DMS53 treated with DMSO at 0.1 percent for 48 hours (cell line): ENCODE results near the gene CCDC8.
"Not testable (repeated sequence)": the region's sequence is repeated elsewhere in the genome, so short reads cannot be mapped to it uniquely, and the experiment has no call there.

Experiments
- DNase-seq: peaks from one replicate; lab custom pipeline; 2025; ENCODE audit not compliant: unreplicated experiment; lab: John Stamatoyannopoulos, UW

Gene CCDC8

DNA sequence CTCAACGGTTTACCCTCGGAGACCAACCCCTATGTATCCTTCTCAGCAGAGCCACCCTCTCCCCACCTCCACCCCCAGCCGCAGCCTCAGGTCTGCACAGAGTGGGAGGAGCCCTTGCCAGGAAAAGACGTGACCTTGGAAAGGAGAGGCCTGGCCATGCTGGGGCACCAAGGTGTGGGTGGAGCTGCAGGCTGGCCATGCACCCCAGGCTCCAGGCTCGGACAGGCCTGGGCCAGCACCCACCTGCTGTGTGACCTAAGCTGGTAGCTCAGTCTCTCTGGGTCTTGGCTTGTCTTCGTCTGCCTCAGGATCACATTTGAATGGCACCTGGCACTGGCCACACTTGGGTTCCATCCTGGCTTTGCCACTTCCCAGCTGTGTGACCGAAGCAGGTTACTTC is 29.5 kb downstream of the CCDC8 start:
- DNase-seq, result no peak

DNA sequence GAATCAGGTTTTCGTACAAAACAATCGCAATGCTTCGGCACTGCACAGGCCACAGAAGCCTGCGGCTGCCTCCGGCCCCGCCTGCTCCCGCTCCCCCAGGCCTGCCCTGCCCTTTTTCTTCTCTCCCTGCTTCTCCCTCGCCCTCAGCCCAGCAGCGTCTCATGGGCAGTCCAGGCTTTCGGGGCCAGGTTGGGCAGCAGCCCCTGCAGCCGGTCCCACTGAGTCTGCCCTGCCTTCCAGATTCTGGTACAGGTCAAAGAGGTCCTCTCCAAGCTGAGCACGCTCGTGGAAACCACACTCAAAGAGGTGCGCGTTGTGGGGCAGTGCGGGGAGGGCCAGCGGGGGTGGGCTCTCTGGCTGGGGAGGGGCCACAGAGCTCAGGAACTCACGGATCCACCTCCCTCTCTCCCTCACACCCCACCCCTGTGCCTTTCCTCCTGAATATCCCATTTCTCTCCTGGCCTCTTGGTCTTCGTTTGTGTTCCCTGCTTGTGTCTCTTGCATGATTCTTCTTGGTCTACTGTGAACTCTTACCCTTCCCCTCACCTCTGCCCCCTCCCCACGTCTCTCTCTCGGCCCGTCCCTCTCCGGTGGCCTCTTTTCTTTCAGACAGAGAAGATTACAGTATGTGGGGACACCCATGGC is 30.1 kb downstream of the CCDC8 start:
- no peak for DNase-seq

DNA sequence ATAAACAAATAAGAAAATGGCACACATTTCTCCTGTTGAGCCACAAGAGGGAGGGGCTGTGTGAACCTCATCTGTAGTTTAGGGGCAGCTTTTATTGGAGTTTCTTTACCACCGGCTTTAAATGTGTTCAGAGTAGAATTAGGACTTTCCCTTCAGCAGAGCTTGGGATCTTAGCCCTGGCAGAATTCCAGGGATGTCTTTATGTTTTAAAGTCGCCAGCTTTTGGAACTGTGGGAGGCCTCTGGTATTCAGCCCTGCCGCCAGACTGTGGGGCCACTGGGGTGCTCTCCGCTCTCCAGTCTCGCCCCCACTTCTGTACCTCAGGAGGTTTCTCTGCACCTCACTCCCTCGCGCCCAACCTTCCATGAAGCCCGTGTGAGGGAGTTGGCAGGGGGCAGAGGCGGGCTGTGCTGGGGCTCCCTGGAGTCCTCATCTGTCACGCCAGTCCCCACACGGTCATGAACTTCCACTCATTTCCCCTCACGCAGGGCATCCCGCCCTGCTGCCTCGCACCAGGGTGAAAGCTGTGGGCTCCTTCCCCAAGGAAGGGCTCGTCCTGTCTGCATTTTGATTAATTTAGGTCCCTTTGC is 31.5 kb downstream of the CCDC8 start:
- DNase-seq, result no peak

DNA sequence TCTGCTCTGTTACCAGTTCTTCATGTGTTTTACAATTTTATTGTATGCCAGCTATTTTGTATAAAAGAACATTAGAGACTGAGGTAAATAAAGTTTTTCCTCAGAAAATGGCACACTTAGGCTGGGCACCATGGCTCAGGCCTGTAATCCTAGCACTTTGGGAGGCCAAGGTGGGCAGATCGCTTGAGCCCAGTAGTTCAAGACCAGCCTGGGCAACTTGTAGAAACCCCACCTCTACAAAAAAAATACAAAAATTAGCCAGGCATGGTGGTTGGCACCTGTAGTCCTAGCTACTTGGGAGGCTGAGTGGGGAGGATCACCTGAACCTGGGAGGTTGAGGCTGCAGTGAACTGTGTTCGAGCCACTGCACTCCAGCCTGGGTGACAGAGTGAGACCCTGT is 32.0 kb downstream of the CCDC8 start:
- DNase-seq, result no peak

DNA sequence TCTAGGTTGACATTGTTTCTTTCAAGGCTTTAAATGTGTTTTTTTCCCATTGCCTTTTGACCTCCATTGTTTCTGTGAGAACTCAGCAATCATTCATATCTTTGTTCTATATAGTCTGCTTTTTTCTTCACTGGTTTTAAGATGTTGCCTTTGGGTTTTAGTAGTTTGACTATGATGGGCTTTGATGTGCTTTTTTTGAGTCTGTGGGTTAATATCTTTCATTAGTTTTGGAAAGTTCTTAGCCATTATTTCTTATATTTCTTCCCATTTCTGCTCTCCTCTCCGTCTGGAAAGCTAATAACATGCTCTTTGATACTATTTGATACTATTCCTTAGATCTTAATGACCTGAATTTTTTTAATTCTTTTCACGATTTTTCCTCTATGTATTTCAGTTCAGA is 32.7 kb downstream of the CCDC8 start:
- DNase-seq, result no peak

DNA sequence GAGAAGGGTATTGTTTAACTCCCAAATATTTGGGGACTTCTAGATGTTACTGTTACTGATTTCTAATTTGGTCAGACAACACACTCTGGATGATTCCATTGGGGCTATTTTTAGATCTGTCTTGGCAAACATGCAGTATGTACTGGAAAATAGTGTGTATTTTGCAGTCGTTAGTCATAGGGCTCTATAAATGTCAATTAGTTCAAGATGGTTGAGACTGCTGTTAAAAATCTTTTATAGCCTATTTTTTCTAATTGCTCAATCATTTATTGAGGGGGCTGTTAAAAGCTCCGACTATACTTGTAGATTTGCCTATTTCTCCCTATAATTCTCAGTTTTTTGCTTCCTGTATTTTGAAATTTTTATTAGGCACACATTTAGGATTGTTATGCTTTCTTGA is 35.1 kb downstream of the CCDC8 start:
- DNase-seq, result no peak

DNA sequence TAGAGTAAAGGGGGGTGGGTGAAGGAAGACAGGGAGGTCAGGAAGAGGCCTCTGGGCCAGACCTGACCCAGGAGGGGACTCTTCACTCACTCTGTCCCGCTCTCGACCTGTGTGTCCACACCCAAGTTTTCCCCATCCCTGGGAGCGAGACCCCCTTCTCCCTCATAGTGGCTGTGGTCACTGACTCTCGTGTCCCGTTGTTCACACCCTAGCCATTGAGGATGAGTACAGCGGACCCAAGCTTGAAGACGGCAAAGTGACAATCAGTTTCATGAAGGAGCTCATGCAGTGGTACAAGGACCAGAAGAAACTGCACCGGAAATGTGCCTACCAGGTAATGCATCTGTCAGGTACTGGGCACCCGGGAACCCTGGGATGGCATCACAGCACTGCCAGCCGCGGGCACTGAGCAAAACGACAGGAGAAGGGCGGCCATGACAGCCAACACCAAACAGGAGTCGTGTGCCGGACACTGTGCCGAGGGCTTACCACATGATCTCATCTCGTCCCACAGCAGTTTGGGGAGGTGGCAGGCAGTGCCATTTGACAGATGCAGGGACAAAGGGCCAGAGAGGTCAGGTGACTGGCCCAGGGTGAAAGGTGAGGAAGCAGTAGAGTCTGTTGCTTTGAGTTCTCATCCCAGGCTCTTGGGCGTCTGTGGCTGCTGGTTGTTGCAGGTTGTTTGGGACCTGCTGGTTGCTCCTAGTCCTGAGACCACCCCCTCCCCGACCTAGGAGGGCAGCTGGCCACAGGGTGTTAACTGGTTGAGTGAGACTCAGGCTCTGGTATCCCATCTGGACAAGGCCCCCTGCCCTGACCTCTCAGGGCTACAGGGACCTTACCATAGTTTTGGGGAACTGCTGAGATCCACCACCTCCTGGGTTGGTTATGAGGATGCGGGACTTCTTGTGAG is 36.9 kb downstream of the CCDC8 start:
- no peak for DNase-seq

DNA sequence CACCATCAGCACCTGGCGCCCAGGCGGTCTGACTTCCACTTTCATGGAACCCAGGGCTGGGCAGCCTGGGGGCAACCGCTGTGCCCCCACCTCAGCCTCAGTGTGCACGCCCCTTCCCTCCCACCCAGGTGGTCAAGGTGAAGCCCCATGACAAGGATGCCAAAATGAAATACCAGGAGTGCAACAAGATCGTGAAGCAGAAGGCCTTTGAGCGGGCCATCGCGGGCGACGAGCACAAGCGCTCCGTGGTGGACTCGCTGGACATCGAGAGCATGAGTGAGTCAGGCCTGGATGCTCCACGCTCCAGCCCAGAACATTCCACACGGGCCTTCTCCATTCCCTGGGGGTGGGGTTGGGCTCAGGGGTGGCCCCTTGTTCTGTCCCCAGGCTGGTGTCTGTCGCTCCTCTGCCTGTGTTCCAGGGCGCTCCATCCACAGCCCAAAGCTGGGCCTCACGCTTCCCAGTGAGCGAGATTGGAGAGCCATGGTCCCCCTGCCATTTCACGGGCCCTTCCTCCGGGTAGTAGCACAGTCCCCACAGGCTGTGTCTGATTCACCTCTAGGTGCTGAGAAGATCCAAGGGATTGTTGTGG is 37.8 kb downstream of the CCDC8 start:
- DNase-seq, result not testable (repeated sequence)

DNA sequence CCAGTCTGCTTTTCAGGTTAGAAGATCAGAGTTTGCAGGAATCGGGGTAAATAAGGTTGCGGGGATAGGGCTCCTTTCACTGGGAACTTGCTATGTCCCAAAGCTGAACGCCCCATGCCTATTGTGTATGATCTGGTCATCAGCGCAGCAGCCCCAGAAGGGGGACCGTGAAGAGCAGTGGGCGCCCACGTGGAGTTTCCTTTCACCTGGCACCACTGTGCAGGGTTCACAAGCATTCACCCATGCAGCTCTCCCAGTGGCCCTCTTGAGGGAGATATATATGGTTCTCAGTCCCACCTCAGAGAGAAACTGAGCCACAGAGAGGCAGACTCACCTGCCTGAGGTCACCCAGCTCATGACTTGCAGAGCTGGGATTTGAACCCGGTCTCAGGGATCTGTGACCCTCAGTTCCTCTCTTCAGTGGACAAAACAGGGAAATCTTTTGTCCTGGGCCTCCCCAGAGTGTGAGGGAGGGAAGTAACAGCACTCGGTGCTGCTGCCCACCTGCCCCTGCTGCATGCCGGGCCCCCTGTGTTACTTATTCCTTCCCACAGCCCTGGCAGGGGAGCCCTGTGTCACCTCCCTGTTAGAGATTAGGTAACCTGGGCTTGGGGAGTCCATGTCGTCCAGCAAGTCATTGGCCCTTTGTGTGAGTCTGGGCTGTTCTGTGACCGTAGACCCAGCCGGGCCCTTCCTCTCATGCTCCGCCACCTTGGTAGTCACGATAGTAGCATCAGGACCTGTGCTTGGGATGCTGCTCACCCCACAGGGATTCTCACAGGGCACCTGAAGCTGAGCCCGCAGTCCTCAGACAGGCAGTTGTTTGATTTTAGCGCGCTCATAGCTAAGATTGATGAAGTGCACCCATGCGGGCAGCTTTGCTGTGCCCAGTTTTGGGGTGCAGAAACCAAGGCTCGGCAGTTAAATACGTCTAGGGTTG is 38.6 kb downstream of the CCDC8 start:
- DNase-seq, result no peak

DNA sequence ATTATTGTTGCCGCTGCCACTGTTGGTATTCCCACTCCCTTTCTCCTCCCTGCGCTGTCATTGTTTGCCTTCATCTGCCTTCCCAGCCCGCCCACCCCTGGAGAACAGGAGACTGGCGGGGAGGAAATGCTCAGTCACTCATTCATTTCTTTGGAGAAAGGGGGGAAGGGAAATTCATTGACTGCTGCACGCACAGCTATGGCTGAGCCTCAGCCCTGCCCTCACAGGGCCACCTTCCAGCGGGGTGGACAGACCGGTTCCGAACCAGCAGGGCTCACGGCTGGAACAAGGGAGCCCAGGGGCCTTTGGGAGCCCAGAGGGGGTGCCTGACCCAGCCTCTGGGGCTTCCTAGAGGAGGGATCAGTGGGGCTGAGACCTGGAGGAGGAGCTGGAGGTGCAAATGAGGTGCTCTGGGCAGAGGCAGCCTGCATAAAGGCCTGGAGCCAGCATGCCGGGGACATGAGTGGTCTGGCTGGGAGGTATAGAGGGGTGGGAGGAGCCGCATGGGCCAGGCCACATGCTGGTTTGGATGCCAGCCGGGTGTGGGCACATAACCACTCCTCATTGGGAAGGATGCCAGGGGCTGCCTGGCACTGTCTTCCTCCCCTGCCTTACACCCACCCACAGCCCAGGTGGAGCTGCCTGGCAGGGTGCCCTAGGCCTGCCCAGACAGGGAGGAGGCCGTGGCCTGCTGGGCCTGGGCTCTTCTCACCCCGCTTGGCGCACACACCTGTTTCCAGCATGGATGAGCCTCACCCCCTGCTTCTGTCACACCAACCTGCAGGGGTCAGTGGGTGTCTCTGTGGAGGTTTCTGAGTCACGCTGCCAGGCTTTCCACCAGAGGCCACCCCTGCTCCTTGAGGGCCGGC is 39.6 kb downstream of the CCDC8 start:
- DNase-seq, result no peak

DNA sequence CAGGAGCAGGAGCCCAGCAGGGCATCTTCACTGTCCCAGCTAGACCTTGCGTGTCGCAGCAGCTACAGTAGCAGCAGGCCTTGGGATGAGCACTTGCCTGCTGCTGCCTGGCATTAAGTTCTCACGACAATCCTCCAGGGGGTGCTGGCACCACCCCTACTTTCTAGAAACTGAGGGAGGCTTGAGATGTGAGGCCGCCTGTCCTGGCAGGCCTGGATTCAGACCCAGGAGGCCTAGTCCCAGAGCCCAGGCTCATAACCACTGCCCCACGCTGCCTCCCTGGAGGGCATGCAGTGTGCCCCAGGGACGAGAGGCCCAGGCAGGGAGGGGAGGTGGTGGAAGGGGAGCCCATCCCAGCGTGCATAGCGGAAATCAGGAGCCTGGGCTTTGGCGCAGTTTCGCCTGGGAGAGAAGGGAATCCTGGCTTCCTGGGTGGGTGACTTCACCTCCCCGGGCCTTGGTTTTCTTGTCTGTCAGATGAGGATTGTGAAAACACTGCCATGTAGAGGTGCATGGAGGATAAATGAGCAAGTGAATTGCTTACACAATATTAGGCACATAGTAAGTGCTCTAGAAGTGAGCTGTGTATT is 40.4 kb downstream of the CCDC8 start:
- no peak for DNase-seq

DNA sequence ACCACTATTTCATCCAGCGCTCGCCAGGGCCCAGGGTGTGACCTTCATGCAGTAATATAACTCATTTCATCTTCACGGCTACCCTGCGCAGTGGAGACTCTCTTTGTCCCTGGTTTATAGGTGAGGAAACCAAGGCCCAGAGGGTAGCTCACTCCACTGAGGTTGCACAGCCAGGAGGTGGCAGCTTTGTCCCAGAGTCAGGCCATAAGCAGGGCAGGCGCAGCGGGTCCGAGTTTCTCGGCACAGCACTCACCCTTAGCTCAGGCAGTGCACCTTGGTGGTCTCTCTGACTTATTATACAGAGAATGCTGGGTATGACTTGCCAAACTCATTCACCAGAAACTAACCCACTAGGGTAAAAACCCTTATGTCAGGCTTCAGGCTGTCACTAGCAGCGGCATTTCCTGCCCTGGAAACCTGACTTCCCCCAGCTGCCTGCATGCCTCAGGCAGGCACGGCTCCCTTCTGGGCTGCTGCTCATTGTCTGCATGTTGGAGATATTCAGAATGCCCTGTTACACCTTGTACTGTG is 41.9 kb downstream of the CCDC8 start:
- no peak for DNase-seq

DNA sequence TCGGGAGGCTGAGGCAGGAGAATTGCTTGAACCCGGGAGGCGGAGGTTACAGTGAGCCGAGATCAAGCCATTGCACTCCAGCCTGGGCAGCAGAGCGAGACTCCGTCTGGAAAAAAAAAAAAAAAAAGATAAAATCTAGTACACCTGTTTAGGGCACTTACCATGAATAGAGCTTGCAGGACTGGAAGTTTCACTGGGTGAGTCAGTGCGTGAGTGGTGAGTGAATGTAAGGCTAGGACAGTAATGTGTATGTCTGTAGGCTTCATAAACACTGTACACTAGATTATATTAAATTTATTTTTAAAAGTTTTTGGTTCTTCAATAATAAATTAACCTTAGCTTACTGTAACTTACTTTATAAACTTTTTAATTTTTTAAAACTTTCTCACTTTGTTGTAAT is 43.5 kb downstream of the CCDC8 start:
- DNase-seq, result no peak

DNA sequence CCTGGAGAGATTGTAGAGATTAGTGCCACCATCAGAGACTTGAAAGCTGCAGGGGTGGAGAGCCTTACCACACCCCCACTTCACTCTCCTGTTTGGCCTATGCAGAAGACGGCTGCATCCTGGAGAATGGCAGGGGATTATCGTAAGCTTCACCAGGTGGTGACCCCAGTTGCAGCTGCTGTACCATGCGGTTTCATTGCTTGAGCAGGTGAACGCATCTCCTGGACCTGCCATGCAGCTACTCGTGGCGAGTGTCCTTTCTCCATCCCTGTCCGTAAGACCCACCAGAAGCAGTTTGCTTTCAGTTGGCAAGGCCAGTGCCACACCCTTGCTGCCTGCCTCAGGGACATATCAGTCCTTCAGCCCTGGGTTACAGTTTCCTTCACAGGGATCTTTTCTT is 45.2 kb downstream of the CCDC8 start:
- no peak for DNase-seq

DNA sequence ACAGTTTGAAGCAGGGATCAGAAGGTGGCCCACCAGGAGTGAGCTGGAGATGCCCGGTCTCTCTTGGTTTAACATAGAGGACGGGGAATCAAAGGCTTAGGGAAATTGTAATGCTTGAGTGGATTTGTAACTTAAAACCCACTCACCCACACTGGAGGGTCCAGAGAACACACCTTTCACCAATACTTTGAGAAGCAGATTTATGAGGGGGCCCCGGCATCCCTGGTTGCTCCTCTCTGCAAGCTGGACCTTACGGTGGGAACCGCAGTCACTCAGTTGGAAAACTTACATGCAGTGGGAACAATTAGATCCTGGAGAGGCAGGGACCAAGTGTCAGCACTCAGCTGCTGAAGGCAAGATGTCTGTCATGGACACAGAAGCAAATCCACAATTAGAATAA is 45.9 kb downstream of the CCDC8 start:
- no peak for DNase-seq

DNA sequence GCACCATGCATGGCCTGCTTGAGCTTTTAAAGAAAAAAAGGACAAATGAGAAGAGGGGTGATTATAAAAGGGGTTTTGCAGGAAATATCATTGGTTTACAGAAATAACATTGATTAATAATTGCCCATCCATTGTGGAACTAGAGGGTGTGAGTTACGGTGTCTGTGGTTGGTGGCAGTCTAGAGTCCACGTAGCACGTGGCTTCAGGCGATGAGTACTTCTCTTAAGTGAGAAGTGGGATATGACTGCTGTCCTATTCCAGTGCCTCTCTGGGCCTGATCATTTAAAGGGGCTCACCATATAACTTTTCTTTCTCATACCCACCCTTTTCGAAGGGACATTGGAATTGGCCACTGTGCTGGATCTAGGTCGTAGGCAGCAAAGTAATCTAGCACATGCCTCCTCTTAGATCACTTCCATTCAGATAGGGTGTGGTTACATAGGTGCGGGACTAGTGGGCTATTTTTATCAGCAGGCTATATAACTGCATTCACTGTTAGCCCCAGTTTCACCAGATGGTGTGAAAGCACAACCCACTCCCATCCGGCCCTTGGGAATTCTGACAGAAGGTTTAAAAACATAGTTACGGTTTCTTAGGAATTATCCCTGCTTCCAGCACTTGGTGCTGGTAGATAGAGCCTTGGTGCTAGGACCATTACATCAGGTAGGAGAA is 46.6 kb downstream of the CCDC8 start:
- no peak for DNase-seq

DNA sequence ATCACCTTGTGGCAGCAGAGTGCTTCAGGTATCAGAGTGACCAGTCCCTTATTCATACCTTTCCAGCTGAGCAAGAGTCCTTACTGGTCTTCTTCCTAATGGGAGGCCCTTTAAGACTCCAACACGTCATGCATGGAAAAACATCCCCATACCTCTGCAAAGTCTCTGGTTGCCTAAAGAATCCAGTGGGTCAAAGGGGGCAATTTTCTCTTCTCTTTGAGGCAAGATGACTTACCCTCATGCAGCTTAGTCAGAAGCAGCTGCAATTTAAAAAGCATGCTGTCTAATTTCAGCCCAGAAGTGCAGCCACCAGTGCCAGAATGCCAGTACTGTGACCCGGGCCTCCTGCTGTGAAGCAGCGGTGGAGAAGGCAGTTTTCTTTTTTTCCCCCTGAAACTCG is 47.8 kb downstream of the CCDC8 start:
- DNase-seq, result no peak

DNA sequence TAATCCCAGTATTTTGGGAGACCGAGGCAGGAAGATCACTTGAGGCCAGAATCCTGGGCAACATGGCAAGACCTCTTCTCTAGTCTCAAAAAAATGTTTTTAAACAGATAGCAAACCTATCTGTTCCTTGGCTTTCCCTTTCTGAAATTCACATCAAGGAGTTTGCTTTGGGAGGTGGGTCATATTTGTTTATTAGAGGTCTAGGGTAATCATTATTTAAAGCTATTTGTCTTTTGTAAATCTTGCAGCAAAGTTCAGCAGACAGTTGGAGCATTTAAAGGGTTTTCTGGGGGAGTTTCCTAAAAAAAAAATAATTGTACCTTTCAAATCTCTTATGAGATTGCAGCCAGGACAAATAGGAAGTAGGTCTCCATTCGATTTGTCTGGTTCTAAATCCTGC is 49.0 kb downstream of the CCDC8 start:
- no peak for DNase-seq

DNA sequence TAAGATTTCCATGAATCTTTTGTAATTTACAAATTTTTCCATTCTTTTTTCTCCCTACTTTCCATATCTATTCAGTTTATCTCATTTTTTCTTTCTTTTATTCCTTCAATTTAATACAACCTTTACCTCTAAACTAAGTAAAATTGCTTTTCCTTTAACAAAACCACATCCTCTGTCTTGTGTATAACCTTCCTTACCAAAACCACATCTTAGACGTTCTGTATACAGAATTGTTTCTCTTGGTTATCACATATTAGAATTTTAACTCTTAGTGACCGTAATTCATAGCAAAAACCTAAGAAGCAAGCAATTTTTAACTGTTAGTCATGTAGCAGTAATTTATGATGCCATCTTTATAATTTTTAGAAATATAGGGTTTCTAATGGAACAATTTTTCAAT is 51.4 kb downstream of the CCDC8 start:
- DNase-seq, result no peak
